Thyroid gland (tissue), 4 donors: ENCODE data around the gene GIMAP5.

Experiments used
- CTCF ChIP-seq, 6 experiments: fragments of 200-600 bp in 3 of 6; fragments of 450-650 bp in 3 of 6; sonication (generic) in 3 of 6; IDR thresholded peaks; one replicate each; pipeline ENCODE4 v1.5.1; 2016 to 2019; ENCODE audit warnings: antibody characterized with exemption in 6 of 6, mild to moderate bottlenecking in 2 of 6, inconsistent platforms in 1 of 6, moderate library complexity in 1 of 6
- POLR2A ChIP-seq, 2 donors: fragments of 450-650 bp; IDR thresholded peaks; one replicate each; pipeline ENCODE4 v1.6.1; 2017; ENCODE audit warnings: antibody characterized with exemption in 2 of 2, mild to moderate bottlenecking in 2 of 2, moderate library complexity in 1 of 2

DNA sequence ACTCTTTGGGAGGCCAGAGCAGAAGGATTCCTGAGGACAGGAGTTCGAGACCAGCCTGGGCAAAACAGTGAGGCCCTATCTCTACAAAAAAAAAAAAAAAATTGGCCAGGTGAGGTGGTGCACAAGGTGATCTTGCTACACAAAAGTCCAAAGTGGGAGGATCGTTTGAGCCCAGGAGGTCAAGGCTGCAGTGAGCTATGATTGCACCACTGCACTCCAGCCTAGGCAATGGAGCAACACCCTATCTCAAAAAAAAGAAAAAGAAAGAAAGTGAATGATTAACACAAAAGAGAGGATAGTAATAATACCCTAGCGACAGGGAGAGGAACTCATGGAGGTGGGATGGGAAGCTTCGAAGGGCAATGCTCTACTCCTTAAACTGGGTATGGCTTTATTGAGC, 32.5 kb downstream of the GIMAP5 start:
- TF ChIP-seq CTCF (IDR thresholded peaks at IDR 0.05) (no peak), POLR2A (IDR thresholded peaks at IDR 0.05) (no peak)
